PC-3 (cell line): ENCODE data around the gene RFPL4A. TPM values are rescaled to one million over a fixed set of nuclear protein-coding genes. Genes with fewer than 3 reads are reported as not detected.
"Not testable (repeated sequence)": the region's sequence is repeated elsewhere in the genome, so short reads cannot be mapped to it uniquely, and the experiment has no call there.

Source experiments
- ATAC-seq: fragments of 200-7000 bp; cut with Tn5 transposase; 2 replicates; pipeline ENCODE4 v1.9.1; 2020; ENCODE audit warnings: mild to moderate bottlenecking, moderate library complexity
- BruUV-seq: library from RNA; stranded (reverse); fragments of 400-500 nt; replicated peaks from 2 replicates; lab custom pipeline; 2021; lab: Mats Ljungman, UMichigan
- CTCF ChIA-PET: fragments of 300-600 bp; sonication (Branson Sonifier 250); formaldehyde crosslinking; loops from one replicate; lab custom pipeline; 2022; ENCODE audit warnings: antibody characterized with exemption; lab: Charles Lee
- POLR2A ChIA-PET: fragments of 300-600 bp; sonication (Branson Sonifier 250); formaldehyde crosslinking; loops from one replicate; lab custom pipeline; 2022; ENCODE audit warnings: antibody characterized with exemption; ENCODE audit not compliant: unreplicated experiment; lab: Charles Lee
- DNase-seq: peaks from one replicate; pipeline ENCODE4 v3.0.0-alpha.2; 2015
- H2AFZ ChIP-seq: fragments of 300-600 bp; sonication (generic); 2 replicates; pipeline ENCODE4 v1.6.0; 2016; ENCODE audit warnings: antibody characterized with exemption, low read length
- H3F3A ChIP-seq: fragments of 300-600 bp; sonication (generic); one replicate; pipeline ENCODE4 v1.6.0; 2017; ENCODE audit warnings: antibody characterized with exemption, low read length, control low read depth, mild to moderate bottlenecking; ENCODE audit not compliant: unreplicated experiment
- H3K27ac ChIP-seq: fragments of 300-600 bp; sonication (generic); 2 replicates; pipeline ENCODE4 v1.5.1; 2016; ENCODE audit warnings: mild to moderate bottlenecking, low read length
- H3K27me3 ChIP-seq: fragments of 300-600 bp; sonication (generic); 2 replicates; pipeline ENCODE4 v1.6.1; 2016; ENCODE audit warnings: low read length, mixed read lengths
- H3K36me3 ChIP-seq: fragments of 300-600 bp; sonication (generic); 2 replicates; pipeline ENCODE4 v1.6.1; 2016; ENCODE audit warnings: low read depth, mixed run types, low read length, mixed read lengths
- H3K4me1 ChIP-seq: fragments of 300-600 bp; sonication (generic); 2 replicates; pipeline ENCODE4 v1.5.1; 2016; ENCODE audit warnings: low read length; ENCODE audit not compliant: insufficient read depth
- H3K4me2 ChIP-seq: fragments of 300-600 bp; sonication (generic); 2 replicates; pipeline ENCODE4 v1.6.0; 2016; ENCODE audit warnings: low read length
- H3K4me3 ChIP-seq: fragments of 300-600 bp; sonication (generic); 2 replicates; pipeline ENCODE4 v1.5.1; 2016; ENCODE audit warnings: mild to moderate bottlenecking, low read length, mixed read lengths
- H3K79me2 ChIP-seq: fragments of 300-600 bp; sonication (generic); 2 replicates; pipeline ENCODE4 v1.6.1; 2017; ENCODE audit warnings: low read length, mixed read lengths
- H3K9ac ChIP-seq: fragments of 300-600 bp; sonication (generic); 2 replicates; pipeline ENCODE4 v1.6.0; 2016; ENCODE audit warnings: mild to moderate bottlenecking, low read length
- H3K9me2 ChIP-seq: fragments of 300-600 bp; sonication (generic); replicated peaks from 2 replicates; pipeline ENCODE4 v1.6.1; 2016; ENCODE audit warnings: mixed run types, low read length, mixed read lengths
- H3K9me3 ChIP-seq: fragments of 300-600 bp; sonication (generic); 2 replicates; pipeline ENCODE4 v1.6.1; 2016; ENCODE audit warnings: low read length, mixed read lengths
- H4K20me1 ChIP-seq: fragments of 300-600 bp; sonication (generic); 2 replicates; pipeline ENCODE4 v1.6.1; 2016; ENCODE audit warnings: low read length, mixed read lengths
- CTCF ChIP-seq: fragments of 300-600 bp; sonication (generic); conservative IDR thresholded peaks from 2 replicates; pipeline ENCODE4 v1.5.1; 2017; ENCODE audit warnings: antibody characterized with exemption, low read depth, mild to moderate bottlenecking, low read length
- EZH2 ChIP-seq: fragments of 300-600 bp; sonication (generic); IDR thresholded peaks from one replicate; pipeline ENCODE4 v1.6.1; 2017; ENCODE audit warnings: antibody characterized with exemption, mild to moderate bottlenecking, low read length; ENCODE audit not compliant: unreplicated experiment
- EZH2phosphoT487 ChIP-seq: fragments of 300-600 bp; sonication (generic); IDR thresholded peaks from 2 replicates; pipeline ENCODE4 v1.6.1; 2018; ENCODE audit warnings: mild to moderate bottlenecking, antibody characterized with exemption, low read length, borderline replicate concordance
- intact Hi-C: fragments of 100-400 bp; cut with micrococcal nuclease; formaldehyde crosslinking; loops from 2 replicates; pipeline ENCODE4 v1.9.0; 2023
- total RNA-seq: library from RNA; depleted of rRNA; stranded (reverse); fragments of >200 nt; gene quantifications from 2 replicates; pipeline ENCODE4 v1.2.3, GENCODE V29; 2014

RFPL4A gene
- total RNA-seq, 1 experiment from 2014 or later = not detected

GRCh38 chr19:55766466-55766865 lies 7.6 kb downstream of the RFPL4A start:
- no peaks in the 10 kb centered on the region for H3K9me2 ChIP-seq
- DNase-seq = no peak
- H3K27me3 ChIP-seq = peaks cover 65% of the 10 kb centered on the region
- TF ChIP-seq CTCF = no peak
- TF ChIP-seq EZH2 = no peak
- TF ChIP-seq EZH2phosphoT487 = no peak
- BruUV-seq = no TSS peak
- H3K9me3 ChIP-seq = no peaks in the 10 kb centered on the region
- H3K4me2 ChIP-seq = no peak overlapping the region
- intact Hi-C loops = no loop called here
- H3K27ac ChIP-seq = no peak overlapping the region
- H4K20me1 ChIP-seq = no peaks in the 10 kb centered on the region
- CTCF ChIA-PET = no interaction called here
- H3K9ac ChIP-seq = no peak overlapping the region
- H2AFZ ChIP-seq = no peak overlapping the region
- POLR2A ChIA-PET = no interaction called here
- H3F3A ChIP-seq = no peaks in the 10 kb centered on the region
- no peak for ATAC-seq
- H3K36me3 ChIP-seq = no peaks in the 10 kb centered on the region
- no peak overlapping the region for H3K4me3 ChIP-seq
- H3K79me2 ChIP-seq = no peaks in the 10 kb centered on the region
- H3K4me1 ChIP-seq = no peaks in the 10 kb centered on the region

- H3K36me3 ChIP-seq, H3K4me1 ChIP-seq, H3K4me3 ChIP-seq, H3K27ac ChIP-seq, H3K9ac ChIP-seq, H2AFZ ChIP-seq, intact Hi-C loops, H3K9me3 ChIP-seq, POLR2A ChIA-PET, H4K20me1 ChIP-seq, H3F3A ChIP-seq, DNase-seq, H3K79me2 ChIP-seq, CTCF ChIA-PET, H3K9me2 ChIP-seq, ATAC-seq, BruUV-seq, H3K4me2 ChIP-seq: not testable (repeated sequence)
- H3K27me3 ChIP-seq = peaks cover 66% of the 10 kb centered on the region
Observed at GRCh38 chr19:55768818-55769217, 9.9 kb downstream of the RFPL4A start, which contains the start of gene RFPL4AL1. TSS of gene RFPL4AL1 (plus strand) at chr19:55769118. CDS start at chr19:55771805, 2,687 bp downstream.

- BruUV-seq = not testable (repeated sequence)
Observed at GRCh38 chr19:55769632-55770031, 10.7 kb downstream of the RFPL4A start.

GRCh38 chr19:55777528-55777927 lies 18.6 kb downstream of the RFPL4A start:
- no peak overlapping the region for H3K4me3 ChIP-seq
- intact Hi-C loops = no loop called here
- no peaks in the 10 kb centered on the region for H4K20me1 ChIP-seq
- ChIA-PET CTCF (no interaction called here), POLR2A (no interaction called here)
- ATAC-seq (no peak), DNase-seq (peak; percentile 30)
- H3K9ac ChIP-seq = no peak overlapping the region
- H2AFZ ChIP-seq = no peak overlapping the region
- no peak overlapping the region for H3K4me2 ChIP-seq
- H3K9me3 ChIP-seq = no peaks in the 10 kb centered on the region
- TF ChIP-seq CTCF (peak; percentile 66), EZH2phosphoT487 (no peak)
- no TSS peak for BruUV-seq
- no peaks in the 10 kb centered on the region for H3K4me1 ChIP-seq
- H3F3A ChIP-seq = no peaks in the 10 kb centered on the region
- no peaks in the 10 kb centered on the region for H3K79me2 ChIP-seq
- H3K9me2 ChIP-seq = no peaks in the 10 kb centered on the region
- H3K36me3 ChIP-seq = no peaks in the 10 kb centered on the region
- peaks cover 79% of the 10 kb centered on the region for H3K27me3 ChIP-seq
- no peak overlapping the region for H3K27ac ChIP-seq

More at GRCh38 chr19:55769632-55770031, 10.7 kb downstream of the RFPL4A start:
- DNase-seq, H2AFZ ChIP-seq, H3K9me2 ChIP-seq, POLR2A ChIA-PET, H4K20me1 ChIP-seq, H3K36me3 ChIP-seq, H3K9me3 ChIP-seq, H3K9ac ChIP-seq, ATAC-seq, H3K27ac ChIP-seq, H3K79me2 ChIP-seq, H3F3A ChIP-seq, CTCF ChIA-PET, H3K4me2 ChIP-seq, H3K4me1 ChIP-seq, H3K4me3 ChIP-seq, intact Hi-C loops: not testable (repeated sequence)
- H3K27me3 ChIP-seq = peaks cover 62% of the 10 kb centered on the region
